ENCODE data around the gene PUSL1.

Gene PUSL1

DNA sequence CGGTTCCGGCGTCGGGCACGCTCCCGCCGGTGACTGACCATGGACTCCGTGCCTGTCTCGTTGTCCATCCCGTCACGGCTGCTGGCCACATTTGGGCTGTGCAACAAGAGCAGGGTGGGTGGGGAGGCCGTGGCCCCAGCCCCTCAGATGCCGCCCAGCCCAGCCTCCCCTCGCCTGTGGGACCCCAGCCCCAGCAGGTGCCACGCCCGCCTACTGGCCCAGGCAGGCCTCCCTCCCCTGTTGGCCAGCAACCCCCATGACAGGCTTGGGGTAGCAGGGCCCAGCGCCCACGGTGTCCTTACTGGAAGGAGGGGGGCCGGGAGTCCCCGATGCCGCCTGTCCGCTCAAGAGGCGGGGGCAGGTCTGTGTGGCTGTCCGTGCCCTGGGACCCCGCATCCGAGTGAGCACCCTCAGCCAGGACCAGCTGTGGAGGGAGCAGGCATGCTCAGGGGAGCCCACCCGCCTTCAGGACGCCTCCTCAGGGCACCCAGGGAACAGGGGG lies 33.7 kb downstream of the PUSL1 start:
- DNase-seq = no peak

- DNase-seq = no peak
Measured at GRCh38 chr1:1342584-1343115, 34.3 kb downstream of the PUSL1 start.

DNA sequence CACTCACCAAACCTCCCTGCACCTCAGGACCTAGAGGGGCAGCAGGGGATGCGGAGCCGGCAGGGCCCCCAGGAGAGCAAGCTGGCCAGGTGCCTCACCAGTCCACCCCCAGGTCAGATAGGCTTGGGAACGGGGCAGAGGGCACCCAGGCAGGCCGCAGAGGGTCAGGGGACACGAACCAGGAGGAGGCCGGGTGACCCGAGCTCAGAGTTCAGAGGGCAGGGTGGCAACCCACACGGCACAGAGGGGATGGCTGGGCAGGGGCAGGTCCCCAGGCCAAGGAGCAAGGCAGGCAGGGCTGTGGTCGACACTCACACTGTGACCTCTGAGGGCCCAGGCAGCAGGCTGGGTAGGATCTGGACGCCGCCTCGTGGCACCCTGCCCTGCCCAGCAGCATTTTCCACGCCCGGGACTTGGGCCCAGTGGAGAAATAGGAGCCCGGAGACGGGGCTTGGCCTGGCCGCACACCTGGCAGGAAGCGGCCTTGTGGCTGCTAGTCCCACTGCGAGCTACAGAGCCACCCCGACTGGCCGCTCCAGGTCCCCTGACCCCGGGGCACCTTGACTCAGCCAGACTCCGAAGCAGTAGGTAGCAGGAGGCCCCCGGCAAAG lies 35.5 kb downstream of the PUSL1 start:
- DNase-seq = no peak

GRCh38 chr1:1344655-1345361 lies 36.4 kb downstream of the PUSL1 start:
- peak; percentile 61 for DNase-seq

- DNase-seq = no peak
Measured at GRCh38 chr1:1345384-1345783, 37.0 kb downstream of the PUSL1 start.

- no peak for DNase-seq
Measured at GRCh38 chr1:1345860-1346500, 37.6 kb downstream of the PUSL1 start.

GRCh38 chr1:1346501-1346890 lies 38.1 kb downstream of the PUSL1 start:
- no peak for DNase-seq

- no peak for DNase-seq
Measured at GRCh38 chr1:1347026-1347595, 38.7 kb downstream of the PUSL1 start.

- no peak for DNase-seq
Measured at GRCh38 chr1:1347663-1348419, 39.4 kb downstream of the PUSL1 start.

DNA sequence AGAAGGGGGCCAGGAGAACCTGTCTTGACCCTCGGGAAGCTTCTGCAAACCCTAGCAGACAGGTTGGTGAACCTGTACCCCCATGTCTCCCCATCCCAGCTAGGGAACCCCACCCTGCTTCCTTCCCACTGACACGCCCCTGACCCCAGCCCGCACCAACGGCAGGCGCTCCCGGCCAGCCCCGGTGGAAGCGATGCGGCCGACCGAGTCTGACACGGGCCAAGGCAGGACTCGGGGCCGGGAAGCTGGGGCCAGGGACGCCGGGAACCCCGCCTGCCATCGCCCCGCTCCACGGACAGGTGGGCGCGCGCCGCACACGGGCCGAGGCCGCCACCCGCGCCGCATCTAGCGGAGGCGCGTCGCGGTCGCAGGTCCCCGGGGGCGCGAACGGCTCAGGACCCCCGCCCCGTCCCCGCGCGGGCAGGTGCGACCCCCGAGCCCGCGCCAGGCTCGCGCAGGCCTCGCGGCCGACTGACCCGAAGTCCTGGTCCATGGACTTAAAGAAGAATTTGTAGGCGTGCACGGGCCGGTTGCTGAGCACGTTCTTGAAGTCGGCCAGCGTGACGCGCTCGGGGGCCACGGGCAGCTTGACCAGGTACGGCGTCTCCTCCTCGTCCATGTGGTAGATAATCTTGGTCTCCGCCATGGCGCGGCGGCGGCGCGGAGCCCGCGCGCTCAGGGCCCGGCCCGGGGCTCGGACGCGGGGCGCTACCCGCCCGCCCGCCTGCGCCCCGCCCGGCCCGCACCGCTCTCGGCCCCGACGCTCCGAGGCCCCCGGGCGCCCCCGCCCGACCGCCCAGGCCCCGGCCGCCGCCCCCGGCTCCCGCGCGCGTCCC lies 40.2 kb downstream of the PUSL1 start:
- DNase-seq = no peak

DNA sequence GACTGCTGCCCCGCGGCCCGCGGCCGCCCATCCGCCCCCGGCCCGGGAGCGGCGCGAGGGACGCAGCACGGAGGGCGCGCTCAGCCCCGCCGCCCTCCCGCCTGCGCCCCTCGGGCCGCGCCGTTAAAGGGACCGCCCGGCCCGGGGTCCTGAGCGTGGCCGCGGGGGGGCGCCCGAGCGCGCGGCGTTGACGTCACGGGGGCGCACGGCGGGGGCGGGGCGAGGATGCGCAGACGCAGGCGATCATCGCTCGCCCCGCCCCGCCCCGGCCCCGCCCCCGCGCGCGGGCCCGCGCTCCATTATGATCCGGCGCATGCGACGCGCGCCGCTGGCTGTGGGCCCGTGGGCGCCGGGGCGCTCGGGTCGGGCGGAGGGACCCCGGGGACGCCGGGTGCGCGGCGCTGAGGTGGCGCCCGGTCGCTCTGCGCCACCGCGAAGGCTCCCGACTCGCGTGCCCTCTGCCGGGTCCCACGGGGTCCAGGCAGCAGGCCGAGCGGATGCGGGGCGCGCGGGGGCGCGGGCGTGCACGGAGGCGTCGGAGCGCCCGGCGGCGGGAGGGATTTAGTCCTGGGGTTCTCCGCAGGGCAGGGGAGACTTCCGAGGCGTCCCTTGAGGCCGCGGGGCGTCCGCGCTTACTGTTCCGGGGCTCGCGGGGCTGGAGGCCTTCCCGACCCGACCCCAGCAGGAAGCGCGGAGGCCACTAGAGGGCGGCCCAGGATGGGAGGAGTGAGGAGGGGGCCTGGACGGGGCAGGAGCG lies 41.0 kb downstream of the PUSL1 start, which contains the start of gene DVL1:
Gene DVL1 (minus strand): TSS at position 163 of the 757 bp plus-strand sequence. CDS start 353 bp downstream, outside the sequence.
- DNase-seq = peak; percentile 76

- DNase-seq = no peak
Measured at GRCh38 chr1:1351511-1352427, 43.4 kb downstream of the PUSL1 start.

- no peak for DNase-seq
Measured at GRCh38 chr1:1352786-1353388, 44.5 kb downstream of the PUSL1 start.

DNA sequence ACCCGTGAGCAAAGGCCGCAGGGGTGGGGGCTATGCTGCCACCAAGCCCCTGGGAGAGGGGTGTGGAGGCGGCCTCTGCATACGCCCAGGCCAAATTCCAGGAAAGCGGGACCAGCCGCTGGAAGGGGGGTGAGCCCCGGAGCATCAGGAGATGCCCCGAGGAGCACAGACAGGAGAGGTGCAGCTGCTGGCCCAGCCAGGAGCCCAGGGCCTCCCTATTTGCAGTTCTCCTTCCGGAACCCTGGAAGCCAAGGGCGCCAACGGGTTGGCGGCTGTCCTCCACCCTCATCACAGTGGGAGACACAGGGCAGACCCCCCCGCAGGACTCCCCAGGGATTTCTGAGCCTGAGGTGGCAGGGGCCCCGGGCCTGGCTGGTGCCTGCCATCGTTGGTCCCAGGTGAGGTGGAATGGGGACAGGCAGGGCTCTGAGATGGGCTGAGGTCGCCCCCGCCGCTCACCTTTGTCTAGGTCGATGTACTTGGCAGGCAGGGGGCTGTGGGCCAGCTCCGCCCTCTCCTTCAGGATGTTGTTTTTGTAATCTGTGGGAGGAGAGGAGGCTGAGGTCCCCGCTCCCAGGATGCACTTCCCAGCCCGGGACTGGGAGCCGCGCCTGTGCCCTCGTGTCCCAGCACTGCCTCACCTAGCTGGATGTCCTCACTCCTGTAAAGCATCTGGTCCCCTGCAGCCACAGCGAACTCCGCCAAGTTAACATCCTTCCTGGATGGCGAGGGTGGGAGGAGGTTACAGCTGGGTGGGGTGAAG lies 45.2 kb downstream of the PUSL1 start:
- no peak for DNase-seq

- peak; percentile 42 for DNase-seq
Measured at GRCh38 chr1:1354271-1355247, 46.2 kb downstream of the PUSL1 start.

- no peak for DNase-seq
Measured at GRCh38 chr1:1355416-1355815, 47.0 kb downstream of the PUSL1 start.

DNA sequence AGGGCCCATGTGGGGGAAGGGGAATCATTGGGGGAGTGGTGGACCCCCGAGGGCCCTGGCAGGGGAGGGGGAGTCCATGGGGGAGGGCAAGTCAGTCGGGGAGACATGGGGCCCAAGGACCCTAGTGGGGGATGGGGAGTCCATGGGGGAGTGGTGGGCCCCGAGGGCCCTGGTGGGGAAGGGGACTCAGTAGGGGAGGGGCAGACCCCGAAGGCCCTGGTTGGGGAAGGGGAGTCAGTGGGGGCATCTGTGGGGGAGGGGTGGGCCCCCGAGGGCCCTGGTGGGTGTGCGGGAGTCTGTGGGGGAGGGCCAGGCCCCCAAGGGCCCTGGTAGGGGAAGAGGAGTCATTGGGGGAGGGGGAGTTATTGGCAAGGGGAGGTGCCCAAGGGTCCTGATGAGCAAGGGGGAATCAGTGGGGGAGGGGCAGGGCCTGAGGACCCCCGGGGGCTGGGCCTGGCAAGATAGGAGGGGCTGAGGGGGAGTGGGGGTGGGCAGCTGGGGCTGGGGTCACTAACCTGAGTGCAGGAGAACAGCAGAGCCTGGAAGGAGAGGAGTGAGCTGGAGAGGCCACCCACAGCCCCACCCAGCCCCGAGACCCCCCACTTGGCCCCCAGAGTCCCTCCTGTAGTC lies 47.9 kb downstream of the PUSL1 start:
- no peak for DNase-seq

Data from CD4-positive, alpha-beta T cell treated with Interleukin-6 for 4 hours (primary cell).